ENCODE measurements around the gene LHX3.

Gene LHX3

DNA sequence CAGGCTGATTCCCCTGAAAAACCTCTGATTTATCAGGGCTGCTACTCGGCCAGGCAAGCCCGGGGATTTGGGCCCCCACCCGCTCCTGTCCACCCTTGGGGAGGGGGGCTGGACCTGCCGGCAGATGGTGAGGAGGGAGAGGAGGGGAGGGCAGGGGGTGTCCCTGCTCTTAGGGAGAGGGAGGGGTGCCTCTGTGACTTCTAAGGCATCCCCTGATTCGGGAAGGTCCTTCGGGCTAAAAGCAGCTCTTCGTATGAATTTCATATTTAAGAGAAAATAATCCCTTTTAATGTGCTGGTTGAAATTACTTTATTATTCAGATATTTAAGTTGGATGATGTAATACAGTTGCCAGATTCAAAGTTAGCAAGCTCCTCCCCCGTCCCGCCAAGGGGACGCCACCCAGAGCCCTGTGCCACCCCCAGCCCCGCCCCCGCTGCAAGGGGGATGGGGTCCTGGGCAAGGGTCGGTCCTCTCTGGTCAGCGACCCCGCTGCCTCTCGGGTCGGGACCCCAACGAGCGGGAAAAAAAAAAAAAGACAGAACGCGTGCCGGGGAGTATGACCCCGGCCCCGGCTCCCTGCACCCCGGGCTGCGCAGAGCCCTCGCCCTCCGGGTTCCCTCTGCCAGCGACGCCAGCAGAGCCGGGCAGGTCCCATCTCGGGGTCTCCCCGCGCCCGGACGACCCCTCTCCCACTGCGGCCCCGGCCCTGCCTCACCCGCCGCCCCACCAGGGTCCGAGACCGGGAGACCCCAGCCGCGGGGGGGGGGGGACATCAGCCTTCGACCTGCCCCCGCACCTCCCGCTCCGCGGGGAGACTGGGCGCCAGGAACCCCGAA is 12.4 kb downstream of the LHX3 start:
- no peak for DNase-seq (ENCODE audit: low spot score)

DNA sequence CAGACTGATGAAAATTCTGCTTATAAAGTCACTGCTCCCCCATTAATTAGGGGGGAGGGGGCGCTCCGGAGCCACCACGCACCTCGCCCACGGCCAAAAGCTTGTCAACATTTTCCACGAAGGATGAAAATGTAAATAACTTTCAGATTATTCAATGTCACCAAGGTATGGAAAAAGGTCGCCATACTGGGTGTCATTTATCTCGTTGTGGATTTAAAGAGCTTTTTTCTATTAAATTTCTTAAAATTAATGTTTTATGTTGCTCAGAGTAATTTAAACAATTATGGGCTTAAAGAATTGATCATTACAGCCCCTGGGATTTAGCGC is 13.0 kb downstream of the LHX3 start:
- no peak for DNase-seq (ENCODE audit: low spot score)

DNA sequence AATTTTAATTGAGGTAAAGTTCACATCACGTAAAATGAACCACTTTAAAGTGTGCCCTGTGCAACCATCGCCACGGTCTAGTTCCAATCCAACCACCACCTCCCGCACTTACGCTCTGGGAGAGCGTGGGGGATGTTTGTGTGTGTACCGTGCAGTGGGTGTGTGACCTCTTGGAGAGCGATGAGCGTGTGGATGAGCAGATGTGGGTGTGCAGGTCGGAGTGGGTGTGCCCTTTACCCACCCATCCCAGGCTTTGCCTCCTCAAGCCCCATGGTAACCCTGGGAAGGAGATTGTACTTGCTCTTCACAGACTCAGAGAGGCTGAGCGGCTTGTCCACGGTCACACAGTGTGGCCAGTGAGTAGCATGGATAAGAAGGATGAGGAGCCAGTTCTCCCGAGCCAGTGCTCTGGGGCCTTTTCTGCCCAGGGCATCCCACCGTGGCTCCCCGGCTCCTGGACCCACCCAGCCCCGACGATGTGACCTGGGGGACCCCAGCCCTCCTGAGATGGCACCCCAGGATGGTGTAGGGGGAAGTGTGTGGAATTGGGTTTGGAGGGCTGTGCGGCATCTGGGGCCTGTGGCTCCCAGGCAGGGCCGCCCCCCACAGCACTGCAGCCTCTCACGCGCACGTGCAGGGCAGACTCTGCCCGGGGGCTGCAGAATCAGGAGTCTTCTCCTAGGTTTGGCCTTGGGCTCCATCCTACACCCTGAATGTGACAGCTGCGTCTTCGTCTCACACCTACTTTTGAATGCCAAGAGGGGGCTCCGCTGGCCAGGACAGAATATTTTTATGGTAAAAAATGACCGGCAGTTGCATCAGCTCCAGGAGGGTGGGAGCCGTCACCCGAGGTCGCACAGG is 13.6 kb downstream of the LHX3 start:
- DNase-seq (ENCODE audit: low spot score) = no peak

DNA sequence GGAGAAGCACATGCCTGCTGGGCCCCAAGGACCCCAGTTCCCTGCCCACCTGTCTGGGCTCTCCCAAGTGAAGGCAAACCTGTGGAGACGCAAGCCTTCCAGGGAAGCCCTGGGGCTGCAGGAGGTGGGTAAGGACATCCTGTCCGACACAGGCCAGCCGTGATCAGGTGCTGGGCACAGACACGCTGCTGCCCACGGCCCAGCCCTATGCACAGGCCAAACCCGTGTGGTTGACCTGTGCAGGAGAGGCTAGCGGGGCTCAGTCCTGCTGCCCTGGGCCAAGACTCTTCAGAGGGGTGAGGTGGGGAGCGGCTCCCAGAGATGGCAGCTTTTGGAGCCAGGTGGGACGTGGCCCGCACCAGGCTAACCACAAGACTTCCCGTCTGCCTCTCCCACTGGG is 14.3 kb downstream of the LHX3 start:
- no peak for DNase-seq (ENCODE audit: low spot score)

DNA sequence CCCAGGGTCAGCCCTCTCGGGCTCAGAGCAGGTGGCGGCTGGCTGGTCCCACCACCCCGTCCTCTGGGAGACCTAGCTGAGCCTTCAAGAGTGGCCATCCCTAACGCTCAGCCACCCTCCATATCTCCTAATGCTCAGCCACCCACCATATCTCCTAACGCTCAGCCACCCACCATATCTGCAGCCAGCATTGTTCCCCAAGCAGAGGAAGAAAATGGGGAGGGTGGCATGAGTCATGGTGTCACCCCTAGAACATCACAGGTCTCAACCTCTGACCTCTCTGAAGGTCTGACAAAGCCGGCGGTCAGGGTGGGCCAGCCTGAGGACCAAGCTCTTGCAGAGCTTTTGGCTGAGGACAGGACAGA is 14.7 kb downstream of the LHX3 start:
- DNase-seq (ENCODE audit: low spot score) = no peak

DNA sequence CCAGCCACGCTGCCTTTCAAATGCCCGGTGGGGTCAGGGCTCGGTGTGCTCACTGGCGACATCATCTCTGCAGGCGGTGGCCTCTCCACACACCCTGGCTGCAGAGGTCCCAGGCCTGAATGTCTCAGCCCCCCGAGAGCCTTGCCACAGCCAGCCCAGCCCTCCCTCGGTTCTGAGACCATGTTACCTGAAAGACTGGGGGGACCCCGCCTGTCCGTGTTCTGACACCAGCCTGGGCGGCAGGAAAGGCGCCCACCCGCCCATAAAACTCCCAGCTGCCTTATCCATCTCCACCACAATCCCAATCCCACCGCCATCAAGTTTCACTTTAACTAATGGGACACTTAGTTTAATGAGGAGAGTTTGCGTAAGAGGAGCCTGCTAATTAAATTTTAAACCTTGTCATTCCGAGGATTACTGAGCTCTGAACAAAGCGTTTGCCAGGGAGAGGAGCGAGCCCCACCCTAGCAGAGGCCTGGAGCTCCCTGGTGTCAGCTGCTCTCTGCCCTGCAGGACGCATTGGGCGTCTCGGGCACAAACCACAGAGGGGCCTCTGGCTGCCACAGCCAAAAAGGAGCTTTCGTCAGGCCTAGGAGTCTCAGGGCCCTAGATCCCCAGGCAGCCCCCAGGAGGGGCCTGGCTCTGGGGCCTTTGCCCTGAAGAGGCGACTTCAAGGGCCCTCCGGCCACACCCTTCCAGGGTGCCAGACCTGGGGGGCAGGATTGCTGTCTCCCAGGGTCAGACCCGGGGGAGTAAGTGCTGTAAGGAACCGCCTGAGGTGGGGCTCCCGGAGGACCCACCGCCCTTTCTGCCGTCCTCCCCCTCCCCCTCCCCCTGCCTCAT is 15.3 kb downstream of the LHX3 start:
- DNase-seq (ENCODE audit: low spot score) = no peak

DNA sequence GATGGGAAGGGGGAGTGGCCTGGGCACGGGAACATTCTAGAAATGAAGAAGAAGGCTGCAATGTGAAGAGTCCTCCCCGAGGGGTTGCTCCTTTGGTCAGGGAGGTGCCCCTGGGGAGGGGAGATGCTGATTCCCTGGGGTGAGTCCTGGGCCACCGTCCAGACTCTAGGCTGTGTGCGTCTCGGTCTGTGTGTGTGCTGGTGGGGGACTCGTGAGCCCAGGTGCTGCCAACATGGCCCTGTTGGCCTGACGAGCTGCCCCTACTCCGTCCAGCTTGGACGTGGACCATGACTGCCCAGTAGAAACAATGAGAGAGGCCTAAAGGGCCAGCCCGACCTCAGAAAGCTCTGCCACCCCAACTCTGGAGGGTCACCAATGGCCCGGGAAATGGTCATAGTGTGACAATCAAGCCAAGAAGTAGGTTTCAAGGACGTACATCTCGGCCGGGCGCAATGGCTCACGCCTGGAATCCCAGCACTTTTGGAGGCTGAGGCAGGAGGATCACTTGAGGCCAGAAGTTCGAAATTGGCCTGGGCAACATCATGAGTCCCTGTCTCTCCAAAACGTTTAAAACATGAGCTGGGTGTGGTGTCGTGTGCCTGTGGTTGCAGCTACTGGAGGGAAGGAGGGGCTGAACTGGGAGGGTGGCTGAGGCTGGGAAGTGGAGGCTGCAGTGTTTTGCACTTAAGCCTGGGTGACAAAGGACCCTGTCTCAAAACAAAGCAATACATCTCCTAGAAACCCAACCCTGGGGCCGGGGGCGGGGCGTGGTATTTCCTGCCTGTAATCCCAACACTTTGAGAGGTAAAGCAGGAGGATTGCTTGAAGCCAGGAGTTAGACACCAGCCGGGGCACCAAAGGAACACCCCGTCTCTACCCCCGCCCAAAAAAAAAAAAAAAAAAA is 17.0 kb downstream of the LHX3 start:
- no peak for DNase-seq (ENCODE audit: low spot score)

DNA sequence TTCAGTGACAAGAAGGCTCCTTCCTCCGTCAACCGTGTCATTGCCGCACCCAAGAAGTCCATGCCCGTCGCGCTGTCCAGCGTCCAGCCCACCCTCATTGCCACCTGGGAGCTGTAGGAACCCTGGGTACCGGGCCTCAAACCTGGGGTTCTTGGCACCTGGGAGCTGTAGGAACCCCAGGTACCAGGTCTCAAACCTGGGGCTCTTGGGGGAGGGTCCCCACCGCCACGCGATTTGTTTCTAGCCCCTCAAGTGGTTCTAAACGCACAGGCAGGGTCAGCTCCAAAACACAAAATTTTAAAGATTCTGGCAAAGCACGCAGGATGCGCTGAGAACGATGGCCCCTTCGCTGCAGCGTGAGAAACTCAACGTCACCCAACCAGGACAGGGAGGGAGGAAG is 17.7 kb downstream of the LHX3 start:
- no peak for DNase-seq (ENCODE audit: low spot score)

DNA sequence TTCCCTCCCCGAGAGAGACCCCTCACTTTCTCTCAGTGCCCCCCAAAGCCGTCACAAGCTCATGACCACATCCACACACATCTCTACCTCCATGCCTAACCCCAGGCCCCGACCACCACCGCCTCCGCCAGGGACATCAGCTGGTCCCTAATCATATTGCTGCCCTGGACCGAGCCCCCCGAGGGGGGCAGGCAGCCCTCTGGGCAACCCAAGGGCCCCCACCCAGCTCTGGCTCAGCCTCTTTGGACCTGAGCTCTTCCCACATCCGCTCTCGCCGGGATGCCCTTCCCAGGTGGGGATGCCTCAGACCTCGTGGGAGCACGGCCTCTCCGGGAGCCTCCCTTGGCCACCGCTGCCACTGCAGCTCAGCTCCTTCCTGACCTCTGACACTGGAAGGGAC is 18.5 kb downstream of the LHX3 start:
- no peak for DNase-seq (ENCODE audit: low spot score)

DNA sequence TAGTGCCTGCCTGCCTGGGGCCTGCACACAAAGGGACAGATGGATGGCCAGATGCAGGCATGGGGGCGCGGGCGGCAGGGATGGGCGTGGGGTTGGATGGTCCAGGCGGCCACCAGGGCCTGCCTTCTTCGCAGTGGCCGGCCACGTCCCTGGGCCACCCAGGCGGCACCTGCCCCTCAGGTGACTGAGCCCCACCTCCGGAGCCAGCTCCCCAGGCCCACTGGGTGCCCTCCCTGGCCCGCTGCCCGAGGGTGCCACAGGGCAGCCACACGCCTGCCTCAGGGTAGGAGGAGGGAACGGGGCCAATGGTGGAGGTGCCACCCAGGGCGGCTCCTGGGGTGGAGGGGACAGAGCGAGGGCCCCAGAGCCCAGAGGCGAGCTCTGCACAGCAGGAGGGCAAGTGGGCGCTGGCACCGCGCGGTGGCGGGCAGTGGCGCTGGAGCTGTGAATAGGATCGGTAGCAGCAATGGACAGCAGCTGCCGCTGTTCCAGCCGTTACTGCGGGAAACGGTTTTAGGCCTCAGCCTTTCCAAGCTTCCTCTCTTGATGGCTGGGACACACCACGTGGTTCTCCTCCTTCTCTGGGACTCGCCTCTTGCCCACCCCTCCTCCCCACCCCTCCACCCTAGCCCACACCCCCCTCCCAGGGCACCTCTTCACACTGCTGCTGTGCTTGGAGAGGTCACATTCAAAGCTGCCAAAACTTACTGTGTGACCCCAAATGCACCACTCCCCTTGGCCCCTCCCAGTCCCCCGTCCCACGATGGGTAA is 19.1 kb downstream of the LHX3 start:
- DNase-seq (ENCODE audit: low spot score) = no peak

DNA sequence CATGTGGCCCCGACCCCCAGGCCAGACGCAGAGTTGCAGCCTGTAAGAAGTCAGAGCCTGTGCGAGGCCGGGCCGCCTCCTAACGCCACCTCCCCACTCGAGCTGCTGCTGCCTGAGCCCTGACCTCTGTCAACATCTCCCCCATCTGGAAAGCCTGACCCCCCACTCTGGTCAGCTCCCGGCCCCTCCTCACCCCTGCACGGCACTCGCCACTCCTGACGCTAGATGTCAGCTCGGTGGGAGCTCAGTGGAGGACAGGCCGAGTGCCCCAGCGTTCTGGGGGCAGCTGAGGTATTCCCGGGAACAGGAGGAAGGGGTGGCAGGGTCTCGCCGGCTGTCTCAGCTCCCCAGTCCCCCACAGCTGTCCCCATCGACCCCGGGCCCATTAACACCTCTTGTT is 19.9 kb downstream of the LHX3 start:
- DNase-seq (ENCODE audit: low spot score) = no peak

DNA sequence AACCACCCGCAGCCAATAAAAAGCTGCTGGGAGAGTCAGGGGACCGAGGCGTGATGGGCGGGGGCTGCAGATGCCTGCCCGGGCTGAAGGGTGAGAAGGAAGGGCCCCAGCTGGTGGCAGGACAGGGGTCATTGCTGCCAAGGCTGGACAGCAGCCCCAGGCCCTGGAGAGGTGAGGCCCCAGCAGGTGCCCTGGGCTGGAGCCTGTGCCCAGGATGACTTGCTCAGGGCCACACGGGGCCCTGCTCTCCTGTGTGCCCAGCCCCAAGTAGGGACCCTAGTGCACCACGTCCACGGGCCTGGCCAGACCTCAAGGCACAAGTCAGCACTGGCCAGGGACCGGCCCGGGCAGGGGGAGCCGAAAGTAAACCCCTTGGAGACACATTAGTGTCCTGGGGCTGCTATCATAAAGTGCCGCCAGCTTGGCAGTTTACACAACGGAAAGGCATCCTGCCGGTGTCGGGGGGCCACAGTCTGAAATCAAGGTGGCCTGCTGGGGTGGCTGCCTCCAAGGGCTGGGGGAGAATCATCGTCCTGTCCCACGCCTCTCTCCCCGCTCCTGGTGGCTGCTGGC is 22.0 kb downstream of the LHX3 start:
- DNase-seq (ENCODE audit: low spot score) = no peak

DNA sequence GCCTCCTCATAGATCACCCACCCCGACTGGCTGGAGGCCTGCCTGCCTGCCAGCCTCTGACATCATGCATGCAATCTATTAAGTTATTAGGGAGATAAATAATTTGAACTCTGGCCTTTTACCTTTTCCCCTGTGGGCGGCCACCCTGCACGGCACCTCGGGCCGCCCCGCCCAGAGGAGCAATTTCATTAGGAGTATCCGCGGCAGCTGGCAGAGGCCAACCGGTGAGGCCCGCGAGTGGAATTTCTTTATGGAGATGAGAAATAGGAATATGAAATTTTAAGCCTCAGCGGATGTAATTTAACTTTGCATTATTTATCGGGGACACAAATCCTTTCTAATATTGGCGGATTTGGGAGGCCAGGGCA is 22.5 kb downstream of the LHX3 start:
- DNase-seq (ENCODE audit: low spot score) = no peak

DNA sequence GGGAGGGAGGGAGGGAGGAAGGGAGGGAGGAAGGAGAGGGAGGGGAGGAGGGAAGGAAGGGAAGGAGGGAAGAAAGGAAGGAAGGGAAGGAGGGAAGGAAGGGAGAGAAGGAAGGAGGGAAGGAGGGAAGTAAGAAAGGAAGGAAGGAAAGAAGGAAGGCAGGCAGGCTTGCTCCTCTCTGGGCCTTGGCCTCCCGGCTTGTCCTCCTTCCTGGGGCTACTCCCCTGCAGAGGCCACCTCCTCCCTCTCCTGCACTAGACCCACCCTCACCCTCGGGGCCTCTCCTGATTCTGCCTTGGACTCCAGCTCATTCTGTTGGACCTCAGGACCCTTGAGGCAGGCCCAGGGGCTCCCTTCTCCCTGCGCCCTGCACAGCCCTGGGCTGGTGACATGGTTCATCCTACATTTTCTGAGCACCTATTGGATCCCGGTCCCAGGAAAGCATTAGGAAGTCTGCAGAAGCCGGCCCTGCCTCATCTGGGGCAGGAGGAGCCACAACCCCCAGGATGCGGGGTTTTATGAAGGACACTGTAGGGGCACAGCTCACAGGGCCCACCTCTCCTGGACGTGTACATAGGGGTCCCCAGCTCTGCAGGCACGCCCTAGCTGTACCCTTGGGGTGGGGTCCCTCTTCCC is 23.0 kb downstream of the LHX3 start:
- DNase-seq (ENCODE audit: low spot score) = no peak

DNA sequence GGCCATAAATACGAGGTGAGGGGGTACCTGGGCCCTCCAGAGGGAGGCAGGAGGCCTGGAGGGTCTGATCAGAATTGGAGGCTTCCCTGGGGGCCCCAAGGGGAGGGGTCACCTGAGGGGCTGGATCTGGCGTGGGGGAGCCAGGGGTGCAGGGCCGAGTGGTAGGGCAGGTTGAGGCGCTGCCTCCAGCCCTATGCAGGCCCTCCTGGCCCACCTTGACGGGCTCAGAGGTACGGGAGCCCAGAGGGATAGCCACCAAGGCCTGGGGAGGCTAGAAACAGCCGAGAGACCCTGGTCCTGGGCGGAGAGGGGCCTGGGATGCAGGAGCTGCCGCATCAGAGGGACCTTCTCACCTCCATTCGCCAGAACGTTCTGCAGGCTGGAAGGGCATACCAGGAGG is 24.3 kb downstream of the LHX3 start:
- DNase-seq (ENCODE audit: low spot score) = no peak

DNA sequence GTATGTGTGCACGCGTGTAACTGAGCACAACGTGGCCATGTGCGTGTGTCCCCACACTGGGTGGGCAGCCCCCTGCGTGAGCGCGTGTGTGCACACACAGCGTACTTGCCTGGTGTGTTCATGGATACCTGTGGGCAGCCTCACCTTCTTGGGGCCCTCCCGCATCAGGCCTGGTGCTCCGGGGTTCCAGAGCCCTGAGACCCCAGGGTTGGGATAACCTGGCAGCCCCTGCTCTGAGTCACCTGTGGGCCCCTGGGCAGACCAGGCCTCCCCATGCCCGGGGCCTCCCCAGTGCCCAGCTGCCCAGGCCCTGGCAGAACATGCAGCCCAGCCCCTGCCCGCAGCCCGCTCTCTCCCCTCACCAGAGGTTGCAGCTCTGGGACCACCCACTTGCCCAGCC is 25.2 kb downstream of the LHX3 start:
- no peak for DNase-seq (ENCODE audit: low spot score)

DNA sequence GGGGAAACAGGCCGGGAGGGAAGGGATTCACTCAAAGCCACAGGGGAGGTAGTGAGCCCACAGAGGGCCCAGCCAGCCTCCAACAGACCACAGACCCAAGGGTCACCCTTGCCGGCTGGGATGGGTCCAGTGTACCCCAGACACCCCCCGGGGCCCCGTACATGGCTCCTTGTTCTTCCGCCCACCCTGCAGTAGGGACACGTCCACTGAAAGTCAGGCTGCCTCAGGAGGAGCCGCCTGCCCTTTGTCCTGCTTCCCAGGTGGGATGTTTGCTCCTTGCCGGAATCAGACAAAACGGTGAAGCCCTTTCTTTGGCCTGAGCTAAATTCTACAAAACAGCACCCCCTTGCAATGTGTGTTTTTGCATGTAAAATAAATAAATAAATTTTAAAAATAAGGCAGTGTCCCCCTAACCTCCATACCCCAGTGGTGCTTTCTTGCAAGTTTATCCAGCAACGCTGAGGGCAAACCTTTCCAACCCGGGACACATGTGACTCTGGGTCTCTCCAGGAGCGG is 25.8 kb downstream of the LHX3 start:
- no peak for DNase-seq (ENCODE audit: low spot score)

DNA sequence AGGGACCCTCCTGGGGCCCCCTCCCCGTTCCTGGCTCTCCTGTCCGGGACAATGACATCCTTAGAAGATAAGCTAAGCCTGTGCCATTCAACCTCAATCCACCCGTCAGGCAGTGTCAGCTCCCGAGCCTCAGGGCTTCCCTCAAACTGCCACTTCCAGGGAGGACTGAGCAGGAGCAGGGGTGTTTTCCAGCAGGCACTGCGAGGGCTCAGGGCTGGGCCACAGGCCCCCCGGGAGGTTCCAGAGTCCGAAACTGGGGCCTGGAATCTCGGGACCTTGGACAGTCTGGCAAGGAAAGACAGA is 26.2 kb downstream of the LHX3 start:
- no peak for DNase-seq (ENCODE audit: low spot score)

DNA sequence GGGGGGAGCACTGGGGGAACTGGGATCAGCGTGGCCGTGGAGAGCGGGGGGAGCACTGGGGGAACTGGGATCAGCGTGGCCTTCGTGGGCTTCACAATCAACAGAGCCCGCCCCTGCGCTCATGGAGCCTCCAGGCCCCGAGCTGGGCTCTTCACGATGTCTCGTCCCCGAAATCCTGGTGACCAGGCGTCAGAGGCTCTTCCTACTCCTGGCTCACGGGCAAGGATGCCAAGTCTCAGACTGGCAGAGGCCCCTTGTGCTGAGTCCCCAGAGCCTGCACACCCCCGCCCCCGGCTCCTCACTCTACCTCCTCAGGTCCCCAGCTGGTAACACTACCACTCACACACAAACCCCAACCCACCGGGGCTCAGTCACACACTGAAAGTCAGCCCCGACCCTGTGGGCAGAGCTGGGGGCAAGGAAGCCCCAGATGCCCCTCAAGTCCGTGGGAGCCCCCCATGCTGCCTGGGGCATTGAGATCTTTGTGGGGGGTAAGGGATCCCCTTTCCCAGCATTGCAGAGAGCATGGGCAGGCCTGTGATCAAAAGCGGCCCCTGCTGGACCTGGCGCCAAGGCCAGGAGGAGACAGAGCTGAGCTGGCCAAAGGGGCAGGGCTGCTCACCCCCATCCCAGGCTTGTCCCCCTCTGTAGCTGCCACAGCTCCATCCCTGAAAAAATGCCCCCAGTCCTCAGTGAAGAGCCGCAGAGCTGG is 26.7 kb downstream of the LHX3 start:
- no peak for DNase-seq (ENCODE audit: low spot score)

Measured in ecto neural progenitor cell (in vitro differentiated cells).